SU-DHL-6 (cell line): ENCODE data around the gene SIL1.

Experiments
- H2AFZ ChIP-seq: fragments of 200-600 bp; sonication (generic); 2 replicates; pipeline ENCODE4 v1.6.1; 2014; ENCODE audit warnings: low read depth, mild to moderate bottlenecking, moderate library complexity, mixed read lengths, antibody characterized with exemption, low read length; ENCODE audit not compliant: severe bottlenecking
- H3F3A ChIP-seq: fragments of 200-600 bp; shearing (Covaris generic); 2 replicates; pipeline ENCODE4 v1.6.0; 2016; ENCODE audit warnings: antibody characterized with exemption, mild to moderate bottlenecking; ENCODE audit not compliant: insufficient read depth
- H3K27ac ChIP-seq: fragments of 200-600 bp; sonication (generic); 2 replicates; pipeline ENCODE4 v1.5.1; 2016; ENCODE audit warnings: low read depth, mild to moderate bottlenecking, low read length, moderate library complexity, mixed read lengths
- H3K27me3 ChIP-seq: fragments of 200-600 bp; sonication (generic), shearing (Covaris generic); 2 replicates; pipeline ENCODE4 v1.6.0; 2014; ENCODE audit warnings: mild to moderate bottlenecking, low read length
- H3K36me3 ChIP-seq: fragments of 200-600 bp; sonication (generic); 2 replicates; pipeline ENCODE4 v1.6.1; 2014; ENCODE audit warnings: mild to moderate bottlenecking, low read length, mixed read lengths
- H3K4me2 ChIP-seq: fragments of 300-600, 200-600 bp; shearing (Covaris generic), sonication (generic); 2 replicates; pipeline ENCODE4 v1.6.0; 2014; ENCODE audit warnings: low read length, low read depth, mild to moderate bottlenecking; ENCODE audit not compliant: poor library complexity, severe bottlenecking
- H3K4me3 ChIP-seq: fragments of 200-600 bp; sonication (generic); 2 replicates; pipeline ENCODE4 v1.5.1; 2014; ENCODE audit warnings: antibody characterized with exemption, low read length, mild to moderate bottlenecking, mixed read lengths; ENCODE audit not compliant: insufficient read depth, poor library complexity, severe bottlenecking
- H3K79me2 ChIP-seq: fragments of 200-600 bp; sonication (generic); 2 replicates; pipeline ENCODE4 v1.6.1; 2014; ENCODE audit warnings: mild to moderate bottlenecking, low read length, moderate library complexity; ENCODE audit not compliant: insufficient read depth
- H3K9ac ChIP-seq: fragments of 200-600 bp; sonication (generic); 2 replicates; pipeline ENCODE4 v1.7.0; 2014; ENCODE audit warnings: mild to moderate bottlenecking, low read length
- H3K9me2 ChIP-seq: fragments of 200-600 bp; sonication (generic); replicated peaks from 2 replicates; pipeline ENCODE4 v1.6.1; 2014; ENCODE audit warnings: low read length; ENCODE audit not compliant: insufficient read depth
- H3K9me3 ChIP-seq: fragments of 200-600 bp; sonication (generic); 2 replicates; pipeline ENCODE4 v1.6.1; 2014; ENCODE audit warnings: low read length, mixed read lengths; ENCODE audit not compliant: insufficient read depth
- H4K20me1 ChIP-seq: fragments of 200-600 bp; sonication (generic); 2 replicates; pipeline ENCODE4 v1.6.1; 2014; ENCODE audit warnings: low read depth, mild to moderate bottlenecking, antibody characterized with exemption, low read length, moderate library complexity, mixed read lengths
- EZH2phosphoT487 ChIP-seq: fragments of 200-600 bp; sonication (generic), shearing (Covaris generic); conservative IDR thresholded peaks from 2 replicates; pipeline ENCODE4 v1.6.1; 2018; ENCODE audit warnings: mild to moderate bottlenecking, antibody characterized with exemption, low read length, moderate library complexity, mixed read lengths
- TF ChIP-seq, protein P1 (sequence below): fragments of 200-600 bp; sonication (generic); IDR thresholded peaks from one replicate; pipeline ENCODE4 v1.5.1; 2017; ENCODE audit warnings: antibody characterized with exemption, mild to moderate bottlenecking, low read length, moderate library complexity; ENCODE audit not compliant: insufficient read depth, poor library complexity, severe bottlenecking

The SIL1 gene

DNA sequence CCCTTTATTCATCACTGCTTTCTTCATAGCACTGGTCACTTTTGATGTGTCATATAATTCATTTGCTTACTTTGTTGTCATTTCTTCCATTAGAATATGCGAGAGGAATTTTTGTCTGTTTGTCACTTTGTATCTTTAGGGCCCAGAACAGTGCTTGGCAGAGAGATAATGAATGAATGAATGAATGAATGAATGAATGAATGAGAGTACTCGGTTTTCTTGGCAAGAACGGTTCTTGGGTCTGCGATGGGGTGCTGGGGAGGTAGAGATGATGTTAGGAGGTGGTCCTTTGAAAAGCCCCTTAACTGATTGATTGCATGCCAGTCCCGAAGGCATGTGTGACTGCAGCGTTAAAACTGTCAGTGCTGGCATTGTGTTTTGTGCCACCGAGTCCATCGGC, 270.6 kb downstream of the SIL1 start:
- Histone ChIP-seq H3K9ac (no peak overlapping the region), H2AFZ (no peak overlapping the region), H3K27me3 (no peaks in the 10 kb centered on the region), H3K9me3 (no peaks in the 10 kb centered on the region), H3K36me3 (no peaks in the 10 kb centered on the region), H3K4me3 (no peak overlapping the region), H3K79me2 (no peaks in the 10 kb centered on the region), H3K9me2 (no peaks in the 10 kb centered on the region), H4K20me1 (no peaks in the 10 kb centered on the region), H3K27ac (no peak overlapping the region), H3F3A (no peaks in the 10 kb centered on the region), H3K4me2 (no peak overlapping the region)
- no peak for TF ChIP-seq EZH2phosphoT487
- TF ChIP-seq, protein P1, sequence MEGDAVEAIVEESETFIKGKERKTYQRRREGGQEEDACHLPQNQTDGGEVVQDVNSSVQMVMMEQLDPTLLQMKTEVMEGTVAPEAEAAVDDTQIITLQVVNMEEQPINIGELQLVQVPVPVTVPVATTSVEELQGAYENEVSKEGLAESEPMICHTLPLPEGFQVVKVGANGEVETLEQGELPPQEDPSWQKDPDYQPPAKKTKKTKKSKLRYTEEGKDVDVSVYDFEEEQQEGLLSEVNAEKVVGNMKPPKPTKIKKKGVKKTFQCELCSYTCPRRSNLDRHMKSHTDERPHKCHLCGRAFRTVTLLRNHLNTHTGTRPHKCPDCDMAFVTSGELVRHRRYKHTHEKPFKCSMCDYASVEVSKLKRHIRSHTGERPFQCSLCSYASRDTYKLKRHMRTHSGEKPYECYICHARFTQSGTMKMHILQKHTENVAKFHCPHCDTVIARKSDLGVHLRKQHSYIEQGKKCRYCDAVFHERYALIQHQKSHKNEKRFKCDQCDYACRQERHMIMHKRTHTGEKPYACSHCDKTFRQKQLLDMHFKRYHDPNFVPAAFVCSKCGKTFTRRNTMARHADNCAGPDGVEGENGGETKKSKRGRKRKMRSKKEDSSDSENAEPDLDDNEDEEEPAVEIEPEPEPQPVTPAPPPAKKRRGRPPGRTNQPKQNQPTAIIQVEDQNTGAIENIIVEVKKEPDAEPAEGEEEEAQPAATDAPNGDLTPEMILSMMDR: no peak

DNA sequence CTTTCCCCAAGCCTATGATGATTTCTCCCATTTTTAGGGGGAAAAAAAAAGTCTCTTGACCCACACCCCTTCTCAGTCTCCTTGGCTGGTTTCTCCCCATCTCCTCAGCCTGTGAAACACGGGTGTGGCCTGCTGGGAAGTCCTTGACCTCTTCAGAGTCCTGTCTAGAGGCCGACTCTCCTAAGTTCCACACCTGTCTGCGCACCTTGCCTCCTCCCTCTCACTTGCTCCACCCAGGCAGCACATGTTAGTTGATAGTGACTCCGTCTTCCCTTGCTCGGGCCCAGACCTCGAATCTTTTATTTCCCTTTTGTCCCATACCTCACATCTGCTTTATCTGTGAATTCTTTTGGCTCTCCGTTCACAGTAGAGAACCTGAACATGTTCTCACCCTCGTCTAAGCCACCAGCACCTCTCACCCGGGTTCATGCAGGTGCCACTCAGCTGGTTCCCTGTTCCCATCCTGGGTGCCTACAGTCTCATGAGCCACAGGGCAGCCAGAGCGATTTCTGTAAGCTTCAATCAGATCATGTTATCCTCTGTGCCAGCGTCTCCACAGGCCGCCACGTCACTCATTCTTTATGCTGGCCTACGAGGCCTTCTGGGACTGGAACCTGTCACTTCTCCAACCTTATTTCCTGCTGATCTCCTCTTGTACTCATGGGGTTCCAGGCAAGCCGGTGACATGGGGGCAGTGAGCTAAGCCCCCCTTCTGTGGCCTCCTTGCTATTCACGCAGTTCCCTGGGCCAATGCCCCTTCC, 271.3 kb downstream of the SIL1 start:
- Histone ChIP-seq H3K9ac (no peak overlapping the region), H3K27ac (no peak overlapping the region), H3K4me2 (no peak overlapping the region), H3K36me3 (no peaks in the 10 kb centered on the region), H4K20me1 (no peaks in the 10 kb centered on the region), H2AFZ (no peak overlapping the region), H3K9me3 (no peaks in the 10 kb centered on the region), H3K79me2 (no peaks in the 10 kb centered on the region), H3K27me3 (no peaks in the 10 kb centered on the region), H3K4me3 (no peak overlapping the region), H3F3A (no peaks in the 10 kb centered on the region), H3K9me2 (no peaks in the 10 kb centered on the region)
- TF ChIP-seq EZH2phosphoT487: no peak
- TF ChIP-seq, protein P1: no peak

DNA sequence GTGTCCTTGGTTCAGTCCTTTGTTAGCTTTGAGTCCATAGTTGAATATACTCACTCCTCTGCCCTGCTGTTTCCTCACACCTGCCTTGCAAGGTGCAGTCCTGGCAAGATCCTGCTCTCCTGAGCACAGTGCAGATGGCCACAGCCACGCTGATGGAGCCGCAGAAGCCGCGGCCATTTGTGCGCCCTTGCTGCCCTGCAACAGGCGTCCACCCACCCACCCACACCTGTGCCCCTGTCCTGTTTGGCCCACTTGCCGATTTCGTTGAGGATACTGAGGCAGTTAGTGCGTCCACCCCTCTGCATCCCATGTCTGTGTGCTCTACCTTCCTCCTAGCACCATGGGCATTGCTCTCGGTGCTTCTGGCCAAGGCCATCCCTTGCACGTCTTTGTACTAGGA, 271.9 kb downstream of the SIL1 start:
- H3K36me3 ChIP-seq: no peaks in the 10 kb centered on the region
- H3K4me3 ChIP-seq: no peak overlapping the region
- H2AFZ ChIP-seq: no peak overlapping the region
- no peaks in the 10 kb centered on the region for H3F3A ChIP-seq
- H3K9ac ChIP-seq: no peak overlapping the region
- H3K79me2 ChIP-seq: no peaks in the 10 kb centered on the region
- no peaks in the 10 kb centered on the region for H3K9me3 ChIP-seq
- TF ChIP-seq, protein P1: no peak
- no peak for TF ChIP-seq EZH2phosphoT487
- no peak overlapping the region for H3K4me2 ChIP-seq
- H3K27ac ChIP-seq: no peak overlapping the region
- H3K9me2 ChIP-seq: no peaks in the 10 kb centered on the region
- no peaks in the 10 kb centered on the region for H3K27me3 ChIP-seq
- H4K20me1 ChIP-seq: no peaks in the 10 kb centered on the region
